Activated CD4-positive, alpha-beta memory T cell treated with anti-CD3 and anti-CD28 coated beads, Interleukin-2, amount 10 ng/mL, durations not matched to agents 7 days and 5 days (primary cell): ENCODE results near the gene RASGEF1B. TPM values are rescaled to one million over a fixed set of nuclear protein-coding genes. Genes with fewer than 3 reads are reported as not detected.

Source experiments
- CTCF ChIA-PET: fragments of 350-600 bp; sonication (Branson Sonifier 250); formaldehyde crosslinking; loops from one replicate; lab custom pipeline; 2021; ENCODE audit warnings: antibody characterized with exemption, inconsistent platforms; lab: Charles Lee
- POLR2A ChIA-PET: fragments of 350-600 bp; sonication (Branson Sonifier 250); formaldehyde crosslinking; loops from one replicate; lab custom pipeline; 2021; ENCODE audit warnings: antibody characterized with exemption; lab: Charles Lee
- DNase-seq: peaks from one replicate; pipeline ENCODE4 v3.0.0-alpha.2; 2020
- H3K27ac Mint-ChIP-seq: one replicate; pipeline ENCODE4 v1.8.0; 2021; ENCODE audit warnings: mild to moderate bottlenecking, mixed read lengths
- H3K27me3 Mint-ChIP-seq: one replicate; pipeline ENCODE4 v1.8.0; 2021; ENCODE audit warnings: mixed read lengths
- H3K36me3 Mint-ChIP-seq: one replicate; pipeline ENCODE4 v1.8.0; 2021; ENCODE audit warnings: low read depth, mixed read lengths
- H3K4me1 Mint-ChIP-seq: one replicate; pipeline ENCODE4 v1.8.0; 2021; ENCODE audit warnings: mixed read lengths
- H3K4me3 Mint-ChIP-seq: one replicate; pipeline ENCODE4 v1.8.0; 2021; ENCODE audit warnings: mild to moderate bottlenecking, mixed read lengths
- H3K9me3 Mint-ChIP-seq: one replicate; pipeline ENCODE4 v1.8.0; 2021; ENCODE audit warnings: mixed read lengths
- total RNA-seq, 2 experiments: library from RNA; stranded (reverse); gene quantifications; one replicate each; pipeline ENCODE4 v1.2.3, GENCODE V29; 2021

The RASGEF1B gene
- total RNA-seq, 2 experiments from 2014 or later: 2.4 to 3.4 TPM

GRCh38 chr4:81470456-81471297 is 1.0 kb downstream of the RASGEF1B start:
- ChIA-PET POLR2A (interaction anchor here (1.8 to 3.1 kb wide), 3 partner anchors 20 to 373 kb away, joined by 4 to 15 read pairs (median 9); no protein-coding TSS in a partner anchor), CTCF (interaction anchor here (0.9 to 3.5 kb wide), 12 partner anchors 10 to 814 kb away, joined by 3 to 33 read pairs (median 4); no protein-coding TSS in a partner anchor)
- H3K27ac Mint-ChIP-seq: peak overlapping the region; percentile 59
- H3K4me3 Mint-ChIP-seq: peak overlapping the region; percentile 85
- peaks cover 23% of the 10 kb centered on the region for H3K4me1 Mint-ChIP-seq
- H3K36me3 Mint-ChIP-seq: no peaks in the 10 kb centered on the region
- no peaks in the 10 kb centered on the region for H3K9me3 Mint-ChIP-seq
- peaks cover 8% of the 10 kb centered on the region for H3K27me3 Mint-ChIP-seq
- peak; percentile 28 for DNase-seq

DNA sequence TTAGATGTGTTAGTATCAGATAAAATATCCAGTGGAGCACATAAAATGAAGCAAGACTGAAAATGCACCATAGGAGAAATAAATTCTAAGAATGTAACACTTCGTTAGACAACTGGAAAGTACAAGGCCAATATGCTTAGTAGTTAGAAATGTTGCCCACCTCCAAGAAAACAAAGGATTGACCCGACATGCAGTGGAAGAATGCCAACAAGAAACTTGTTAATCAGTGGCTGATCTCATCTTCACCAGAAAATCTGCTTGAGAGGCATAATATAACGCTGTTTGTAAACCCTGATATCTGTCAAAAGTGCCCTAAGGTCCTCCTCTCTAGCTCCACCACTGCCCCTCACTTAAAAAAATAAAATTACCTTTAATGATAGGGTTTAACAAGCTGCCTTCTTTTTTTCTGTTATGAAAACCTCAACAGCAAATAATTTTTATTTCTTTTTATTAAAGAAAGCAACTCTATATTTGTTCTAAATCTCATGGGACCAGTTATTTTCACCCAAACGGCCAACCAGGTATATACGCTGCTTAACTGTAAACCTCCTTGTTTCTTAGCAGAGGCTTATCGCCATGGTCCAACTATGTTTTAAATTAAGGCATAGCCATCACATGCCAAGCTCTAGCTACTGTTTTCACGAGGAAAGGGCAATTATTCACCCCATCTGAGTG is 1.8 kb downstream of the RASGEF1B start:
- POLR2A ChIA-PET: interaction anchor here (1.8 kb wide), 1 partner anchor 374 kb away, joined by 4 read pairs; no protein-coding TSS in a partner anchor
- CTCF ChIA-PET: interaction anchor here (1.2 to 3.5 kb wide), 6 partner anchors 11 to 799 kb away, joined by 3 to 33 read pairs (median 6); no protein-coding TSS in a partner anchor
- no peaks in the 10 kb centered on the region for H3K9me3 Mint-ChIP-seq
- H3K27ac Mint-ChIP-seq: no peak overlapping the region
- peaks cover 23% of the 10 kb centered on the region for H3K4me1 Mint-ChIP-seq
- peak overlapping the region; percentile 85 for H3K4me3 Mint-ChIP-seq
- DNase-seq: no peak
- no peaks in the 10 kb centered on the region for H3K36me3 Mint-ChIP-seq
- H3K27me3 Mint-ChIP-seq: peaks cover 8% of the 10 kb centered on the region

GRCh38 chr4:81468678-81469077 is 3.0 kb downstream of the RASGEF1B start:
- H3K4me1 Mint-ChIP-seq: peaks cover 23% of the 10 kb centered on the region
- CTCF ChIA-PET: interaction anchor here (1.4 to 5.2 kb wide), 4 partner anchors 15 to 800 kb away, joined by 5 to 66 read pairs (median 10); no protein-coding TSS in a partner anchor
- DNase-seq: no peak

DNA sequence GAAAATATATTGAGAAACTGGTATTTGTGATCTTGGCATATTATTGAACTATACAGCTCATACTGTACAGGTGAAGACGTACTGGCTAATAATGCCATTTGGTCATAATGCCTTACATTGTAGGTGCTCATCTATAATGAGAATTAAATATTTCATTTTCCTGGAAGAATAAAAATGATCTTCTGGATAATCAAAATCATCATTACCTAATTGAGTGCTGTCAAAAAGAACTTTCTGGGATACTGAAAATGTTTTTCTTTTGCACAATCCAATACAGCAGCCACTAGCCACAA is 4.1 kb downstream of the RASGEF1B start:
- Mint-ChIP-seq H3K27me3 (peaks cover 6% of the 10 kb centered on the region), H3K9me3 (no peaks in the 10 kb centered on the region), H3K27ac (no peak overlapping the region), H3K4me3 (no peak overlapping the region), H3K36me3 (no peaks in the 10 kb centered on the region), H3K4me1 (peaks cover 20% of the 10 kb centered on the region)
- ChIA-PET POLR2A (interaction anchor here (0.7 to 1.0 kb wide), 2 partner anchors 52 to 845 kb away, joined by 3 to 4 read pairs; no protein-coding TSS in a partner anchor), CTCF (interaction anchor here (0.8 to 5.2 kb wide), 19 partner anchors 10 to 801 kb away, joined by 3 to 66 read pairs (median 3); no protein-coding TSS in a partner anchor)
- DNase-seq: no peak

More at GRCh38 chr4:81468678-81469077, 3.0 kb downstream of the RASGEF1B start:
- no peaks in the 10 kb centered on the region for H3K36me3 Mint-ChIP-seq
- no peak overlapping the region for H3K27ac Mint-ChIP-seq
- POLR2A ChIA-PET: no interaction called here
- H3K9me3 Mint-ChIP-seq: no peaks in the 10 kb centered on the region
- H3K4me3 Mint-ChIP-seq: no peak overlapping the region
- H3K27me3 Mint-ChIP-seq: peaks cover 6% of the 10 kb centered on the region

DNA sequence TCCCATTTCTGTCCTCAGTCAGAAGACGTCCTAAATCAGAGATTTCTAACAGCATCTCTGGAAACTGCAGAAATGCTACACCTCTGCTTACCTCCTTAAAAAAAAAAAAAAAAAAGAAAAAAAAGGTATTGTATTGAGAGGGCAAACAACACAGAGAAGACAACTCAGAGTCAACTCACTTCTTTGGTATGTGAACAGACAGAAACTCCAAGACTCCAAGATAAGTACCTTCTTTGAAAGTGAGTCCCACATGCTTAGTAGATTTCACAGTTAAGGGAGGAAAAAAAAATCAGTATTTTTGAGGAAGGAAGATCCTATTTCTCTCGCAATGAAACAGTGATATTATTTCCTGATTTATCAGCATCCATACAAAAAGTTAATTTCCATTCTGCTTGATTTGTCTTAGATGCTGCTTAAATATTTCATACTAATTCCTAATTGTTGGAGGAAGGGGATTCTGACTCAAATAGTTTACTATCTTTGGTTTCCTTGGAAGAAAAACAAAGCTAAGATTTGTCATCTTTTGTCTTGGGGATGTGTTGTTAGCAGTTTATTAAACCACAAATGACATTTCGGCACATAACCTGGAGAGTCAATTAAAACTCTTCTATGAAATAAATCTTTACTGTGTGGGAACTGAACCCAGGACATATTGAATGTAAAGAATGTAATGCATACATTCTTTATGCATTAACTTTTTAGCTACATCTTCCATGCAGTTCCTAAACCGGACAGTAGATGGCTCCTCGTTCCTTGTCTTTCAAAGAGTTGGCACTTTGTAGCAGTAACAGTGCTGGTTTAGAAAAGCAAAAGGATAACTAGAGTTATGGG is 4.7 kb downstream of the RASGEF1B start:
- Mint-ChIP-seq H3K4me1 (peaks cover 15% of the 10 kb centered on the region), H3K9me3 (no peaks in the 10 kb centered on the region), H3K36me3 (no peaks in the 10 kb centered on the region), H3K27ac (no peak overlapping the region), H3K27me3 (peaks cover 6% of the 10 kb centered on the region), H3K4me3 (no peak overlapping the region)
- CTCF ChIA-PET: interaction anchor here (0.7 to 5.2 kb wide), 21 partner anchors 10 to 801 kb away, joined by 3 to 66 read pairs (median 3); no protein-coding TSS in a partner anchor
- POLR2A ChIA-PET: interaction anchor here (0.7 to 1.0 kb wide), 2 partner anchors 52 to 846 kb away, joined by 3 to 4 read pairs; no protein-coding TSS in a partner anchor
- DNase-seq: peak; percentile 70

- ChIA-PET CTCF (interaction anchor here (1.2 to 5.2 kb wide), 3 partner anchors 12 to 379 kb away, joined by 3 to 66 read pairs (median 12); no protein-coding TSS in a partner anchor), POLR2A (no interaction called here)
- H3K4me3 Mint-ChIP-seq: no peak overlapping the region
- H3K4me1 Mint-ChIP-seq: peaks cover 9% of the 10 kb centered on the region
- H3K36me3 Mint-ChIP-seq: no peaks in the 10 kb centered on the region
- H3K27ac Mint-ChIP-seq: no peak overlapping the region
- H3K27me3 Mint-ChIP-seq: peaks cover 6% of the 10 kb centered on the region
- DNase-seq: no peak
- H3K9me3 Mint-ChIP-seq: no peaks in the 10 kb centered on the region
Observed at GRCh38 chr4:81465406-81466340, 6.0 kb downstream of the RASGEF1B start.

- no peak for DNase-seq
- Mint-ChIP-seq H3K9me3 (no peaks in the 10 kb centered on the region), H3K4me3 (no peak overlapping the region), H3K36me3 (no peaks in the 10 kb centered on the region), H3K27me3 (no peaks in the 10 kb centered on the region), H3K4me1 (no peaks in the 10 kb centered on the region), H3K27ac (no peak overlapping the region)
- ChIA-PET CTCF (no interaction called here), POLR2A (no interaction called here)
Observed at GRCh38 chr4:81460834-81461233, 10.9 kb downstream of the RASGEF1B start.

GRCh38 chr4:81460191-81460701 is 11.5 kb downstream of the RASGEF1B start:
- ChIA-PET POLR2A (no interaction called here), CTCF (no interaction called here)
- no peaks in the 10 kb centered on the region for H3K9me3 Mint-ChIP-seq
- peaks cover 2% of the 10 kb centered on the region for H3K4me1 Mint-ChIP-seq
- H3K4me3 Mint-ChIP-seq: no peak overlapping the region
- H3K36me3 Mint-ChIP-seq: no peaks in the 10 kb centered on the region
- no peaks in the 10 kb centered on the region for H3K27me3 Mint-ChIP-seq
- no peak overlapping the region for H3K27ac Mint-ChIP-seq
- no peak for DNase-seq

DNA sequence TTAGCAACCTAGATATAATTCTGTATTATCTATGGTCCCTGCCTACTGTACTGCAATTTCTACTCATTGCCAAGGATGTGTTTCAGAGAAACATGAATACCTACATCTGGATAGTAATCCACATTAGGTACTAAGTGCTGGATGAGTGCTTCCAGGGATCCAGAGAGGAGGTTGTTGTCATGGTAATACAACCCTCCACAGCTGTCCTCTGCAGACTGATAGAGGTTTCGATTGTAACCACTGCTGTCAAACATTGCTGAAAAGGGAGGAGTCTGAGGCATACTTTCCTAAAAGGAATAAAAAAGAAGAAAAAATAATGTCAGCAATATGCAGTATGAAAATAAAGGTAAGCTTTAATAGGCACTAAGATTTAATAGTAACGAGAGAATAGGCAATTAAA is 12.5 kb downstream of the RASGEF1B start:
- POLR2A ChIA-PET: no interaction called here

DNA sequence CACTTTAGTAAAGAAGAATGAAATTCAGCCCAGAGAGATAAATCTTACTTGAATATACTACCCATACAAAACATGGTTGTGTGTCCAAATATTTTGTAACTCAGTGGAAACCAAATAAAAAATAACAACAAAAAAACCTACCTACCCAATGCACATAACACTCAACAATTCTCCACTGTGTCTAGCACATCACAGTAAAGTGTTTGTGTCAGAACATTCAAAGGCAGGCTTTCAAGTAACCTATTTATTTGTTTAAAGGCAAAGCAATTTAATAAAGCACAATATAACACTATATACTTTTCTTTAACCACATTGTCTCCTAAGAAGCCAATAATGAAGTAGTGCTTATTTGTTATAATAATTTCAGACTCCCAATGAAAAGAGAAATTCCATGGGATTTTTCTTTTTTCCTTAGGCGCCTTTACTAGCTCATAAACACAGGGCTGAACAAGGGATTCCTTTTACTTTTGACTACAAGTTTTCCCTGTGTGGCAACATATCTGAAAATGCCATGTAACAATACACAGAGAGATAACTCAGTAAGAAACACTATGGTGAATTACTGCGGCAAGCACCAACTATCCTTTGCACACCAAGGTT is 13.7 kb downstream of the RASGEF1B start:
- Mint-ChIP-seq H3K4me1 (peaks cover 19% of the 10 kb centered on the region), H3K27ac (no peak overlapping the region), H3K9me3 (no peaks in the 10 kb centered on the region), H3K36me3 (no peaks in the 10 kb centered on the region), H3K27me3 (no peaks in the 10 kb centered on the region), H3K4me3 (no peak overlapping the region)
- ChIA-PET POLR2A (no interaction called here), CTCF (no interaction called here)
- no peak for DNase-seq

More for the DNA sequence above, 12.5 kb downstream of the RASGEF1B start:
- Mint-ChIP-seq H3K27me3 (no peaks in the 10 kb centered on the region), H3K36me3 (no peaks in the 10 kb centered on the region), H3K9me3 (no peaks in the 10 kb centered on the region), H3K27ac (no peak overlapping the region), H3K4me1 (peaks cover 10% of the 10 kb centered on the region), H3K4me3 (no peak overlapping the region)
- CTCF ChIA-PET: no interaction called here
- DNase-seq: no peak

GRCh38 chr4:81457345-81457744 is 14.4 kb downstream of the RASGEF1B start:
- CTCF ChIA-PET: no interaction called here
- H3K4me1 Mint-ChIP-seq: peaks cover 19% of the 10 kb centered on the region
- DNase-seq: no peak

More at GRCh38 chr4:81457345-81457744, 14.4 kb downstream of the RASGEF1B start:
- H3K4me3 Mint-ChIP-seq: no peak overlapping the region
- POLR2A ChIA-PET: no interaction called here
- H3K27me3 Mint-ChIP-seq: no peaks in the 10 kb centered on the region
- no peaks in the 10 kb centered on the region for H3K9me3 Mint-ChIP-seq
- H3K36me3 Mint-ChIP-seq: no peaks in the 10 kb centered on the region
- no peak overlapping the region for H3K27ac Mint-ChIP-seq
